Right lobe of liver (tissue), 6 donors: ENCODE results near the gene MAST1. TPM values are rescaled to one million over a fixed set of nuclear protein-coding genes. Genes with fewer than 3 reads are reported as not detected.
"Not testable (repeated sequence)": the region's sequence is repeated elsewhere in the genome, so short reads cannot be mapped to it uniquely, and the experiment has no call there.

Experiments used
- ATAC-seq, 4 donors: fragments of 200-7000 bp; cut with Tn5 transposase; one replicate each; pipeline ENCODE4 v1.9.1; 2020; ENCODE audit warnings: mild to moderate bottlenecking in 4 of 4, moderate library complexity in 4 of 4
- DNase-seq, 3 donors: peaks; one replicate each; pipeline ENCODE4 v3.0.0-alpha.2; 2020
- H3K27ac ChIP-seq, 3 donors: fragments of 200-600 bp; one replicate each; pipeline ENCODE4 v1.8.0; 2022
- H3K27me3 ChIP-seq, 2 donors: fragments of 200-600 bp; one replicate each; pipeline ENCODE4 v1.8.0; 2022
- H3K36me3 ChIP-seq, 4 donors: fragments of 200-600 bp; sonication (generic) in 1 of 4; one replicate each; pipeline versions ENCODE4 v1.5.1 to v1.8.0; 2017 to 2022; ENCODE audit warnings: control low read depth in 1 of 4
- H3K4me1 ChIP-seq, 4 donors: fragments of 200-600 bp; sonication (generic) in 1 of 4; one replicate each; pipeline versions ENCODE4 v1.5.1 to v1.8.0; 2017 to 2022; ENCODE audit warnings: control low read depth in 1 of 4
- H3K4me3 ChIP-seq, 3 donors: fragments of 200-600 bp; one replicate each; pipeline ENCODE4 v1.8.0; 2022
- H3K9me3 ChIP-seq, 4 donors: fragments of 200-600 bp; sonication (generic) in 1 of 4; one replicate each; pipeline versions ENCODE4 v1.5.1 to v1.8.0; 2017 to 2022; ENCODE audit warnings: control low read depth in 1 of 4
- POLR2A ChIP-seq: fragments of 450-650 bp; IDR thresholded peaks from one replicate; pipeline ENCODE4 v1.6.1; 2017; ENCODE audit warnings: antibody characterized with exemption, mild to moderate bottlenecking
- WGBS: methylation state at CpG from one replicate; pipeline ENCODE4 v1.1.6; 2018; ENCODE audit warnings: low coverage, low lambda C conversion rate; ENCODE audit not compliant: insufficient coverage; ENCODE audit errors: missing lambda C conversion rate; 5-methylcytosine and 5-hydroxymethylcytosine counted together
- intact Hi-C, 2 donors: fragments of 100-400 bp; cut with DNase I; formaldehyde crosslinking; loops; one replicate each; pipeline versions ENCODE4 v1.11.2 to v1.14.1; 2022
- total RNA-seq, 6 experiments: library from RNA; depleted of rRNA in 2 of 6; stranded (reverse); fragments of >200 nt in 2 of 6; fragmentation: NEBNext Ultra II Directional in 3 of 6; extraction: Animal tissue kit (Norgen Biotek cat#: 25700) in 3 of 6; gene quantifications; one replicate each; pipeline versions ENCODE4 v1.1.0 to v1.2.4, GENCODE V29; 2016 to 2023
- TF ChIP-seq, protein P1 (sequence below), 4 donors: fragments of 200-600 bp in 3 of 4; fragments of 450-650 bp in 1 of 4; IDR thresholded peaks; one replicate each; pipeline versions ENCODE4 v1.5.1 to v1.8.0; 2016 to 2022; ENCODE audit warnings: antibody characterized with exemption in 4 of 4, mild to moderate bottlenecking in 2 of 4
- donor health status: DM: no; HTN: yes; CAD: no.
- donor health status: DM: no; HTN: no; CAD: no.
- donor health status: DM: no; HTN: no; CAD: no.
- donor health status: DM: no; HTN: yes; CAD: no.
- donor health status: DM: no; HTN: yes; CAD: no.

MAST1 gene
- total RNA-seq, 6 experiments from 2014 or later: 0.06 to 0.49 (median 0.34) TPM; not detected in 2

DNA sequence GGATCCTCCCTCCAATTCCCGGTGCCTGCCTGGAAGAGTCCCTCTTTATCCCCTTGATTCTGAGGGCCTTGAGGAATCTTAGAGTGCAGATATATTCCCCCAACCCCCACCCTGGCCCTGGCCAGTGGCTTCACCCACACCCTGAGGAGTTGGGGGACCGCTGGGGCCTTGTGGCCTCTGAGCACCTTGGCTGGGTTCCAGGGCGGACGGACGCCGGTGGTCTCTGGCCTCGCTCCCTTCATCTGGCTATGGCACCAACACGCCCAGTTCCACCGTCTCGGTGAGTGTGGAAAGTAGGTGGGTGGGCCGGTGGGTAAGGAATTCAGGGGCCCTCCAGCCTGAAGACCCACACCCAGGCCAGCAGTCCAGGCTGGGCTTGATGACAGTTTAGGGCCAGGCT is 5.0 kb downstream of the MAST1 start:
- DNase-seq (no peak), ATAC-seq (no peak)
- Histone ChIP-seq H3K9me3 (no peaks in the 10 kb centered on the region), H3K27ac (no peak overlapping the region), H3K4me1 (peaks cover 0 to 7% (median 0%) of the 10 kb centered on the region in 4 donors), H3K27me3 (peaks cover 0 to 12% of the 10 kb centered on the region in 2 donors), H3K36me3 (no peaks in the 10 kb centered on the region), H3K4me3 (no peak overlapping the region)
- TF ChIP-seq, protein P1, sequence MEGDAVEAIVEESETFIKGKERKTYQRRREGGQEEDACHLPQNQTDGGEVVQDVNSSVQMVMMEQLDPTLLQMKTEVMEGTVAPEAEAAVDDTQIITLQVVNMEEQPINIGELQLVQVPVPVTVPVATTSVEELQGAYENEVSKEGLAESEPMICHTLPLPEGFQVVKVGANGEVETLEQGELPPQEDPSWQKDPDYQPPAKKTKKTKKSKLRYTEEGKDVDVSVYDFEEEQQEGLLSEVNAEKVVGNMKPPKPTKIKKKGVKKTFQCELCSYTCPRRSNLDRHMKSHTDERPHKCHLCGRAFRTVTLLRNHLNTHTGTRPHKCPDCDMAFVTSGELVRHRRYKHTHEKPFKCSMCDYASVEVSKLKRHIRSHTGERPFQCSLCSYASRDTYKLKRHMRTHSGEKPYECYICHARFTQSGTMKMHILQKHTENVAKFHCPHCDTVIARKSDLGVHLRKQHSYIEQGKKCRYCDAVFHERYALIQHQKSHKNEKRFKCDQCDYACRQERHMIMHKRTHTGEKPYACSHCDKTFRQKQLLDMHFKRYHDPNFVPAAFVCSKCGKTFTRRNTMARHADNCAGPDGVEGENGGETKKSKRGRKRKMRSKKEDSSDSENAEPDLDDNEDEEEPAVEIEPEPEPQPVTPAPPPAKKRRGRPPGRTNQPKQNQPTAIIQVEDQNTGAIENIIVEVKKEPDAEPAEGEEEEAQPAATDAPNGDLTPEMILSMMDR (IDR thresholded peaks at IDR 0.05): no peak
- no peak for TF ChIP-seq POLR2A
- intact Hi-C loops: loop anchor here (10.0 kb wide), 2 partner anchors 79 to 279 kb away; no protein-coding TSS in a partner anchor
- WGBS: 46% methylated on average over 5 of the region's 11 CpGs

DNA sequence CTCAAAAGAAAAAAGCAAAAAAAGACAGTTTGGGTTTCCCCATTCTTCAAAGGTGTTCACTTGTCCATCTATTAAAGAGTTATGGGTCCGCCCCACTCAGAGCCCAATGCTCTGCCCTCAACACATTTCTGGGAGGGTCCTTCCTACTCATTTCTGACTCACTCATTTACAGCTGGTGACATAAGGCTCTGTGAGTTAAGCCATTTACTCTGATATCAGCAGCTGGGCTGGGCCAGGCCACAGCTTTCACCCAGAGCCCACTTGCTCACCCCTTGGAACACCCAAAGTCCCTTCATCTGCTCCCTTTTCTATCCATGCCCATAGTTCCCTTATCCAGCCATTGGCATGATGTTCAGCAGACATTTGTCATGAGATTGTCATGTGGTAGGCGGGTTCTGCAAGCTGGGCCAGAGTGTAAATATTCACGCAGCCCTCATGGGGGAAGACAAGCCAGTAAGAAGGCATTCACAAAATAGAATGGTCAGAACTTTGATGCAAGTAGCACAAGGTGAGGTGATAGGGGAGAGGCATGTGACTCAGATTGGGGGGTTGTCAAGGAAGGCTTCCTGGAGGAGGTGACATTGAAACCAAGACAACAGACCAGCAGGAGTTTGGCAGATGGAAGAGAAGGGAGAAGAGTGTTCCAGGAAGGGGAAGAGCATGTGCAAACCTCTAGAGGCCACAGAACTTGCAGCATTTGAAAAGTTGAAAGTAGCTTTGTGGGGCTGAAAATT is 5.9 kb downstream of the MAST1 start:
- H3K27me3 ChIP-seq: peaks cover 0 to 12% of the 10 kb centered on the region in 2 donors
- intact Hi-C loops: loop anchor here (10.0 kb wide), 2 partner anchors 79 to 279 kb away; no protein-coding TSS in a partner anchor
- no peak overlapping the region for H3K27ac ChIP-seq
- H3K4me3 ChIP-seq: no peak overlapping the region
- WGBS: 76% methylated on average over 3 of the region's 3 CpGs
- DNase-seq (no peak), ATAC-seq (no peak)
- no peaks in the 10 kb centered on the region for H3K36me3 ChIP-seq
- TF ChIP-seq, protein P1 (IDR thresholded peaks at IDR 0.05): no peak
- TF ChIP-seq POLR2A: no peak
- no peaks in the 10 kb centered on the region for H3K9me3 ChIP-seq
- peaks cover 0 to 7% (median 0%) of the 10 kb centered on the region in 4 donors for H3K4me1 ChIP-seq

DNA sequence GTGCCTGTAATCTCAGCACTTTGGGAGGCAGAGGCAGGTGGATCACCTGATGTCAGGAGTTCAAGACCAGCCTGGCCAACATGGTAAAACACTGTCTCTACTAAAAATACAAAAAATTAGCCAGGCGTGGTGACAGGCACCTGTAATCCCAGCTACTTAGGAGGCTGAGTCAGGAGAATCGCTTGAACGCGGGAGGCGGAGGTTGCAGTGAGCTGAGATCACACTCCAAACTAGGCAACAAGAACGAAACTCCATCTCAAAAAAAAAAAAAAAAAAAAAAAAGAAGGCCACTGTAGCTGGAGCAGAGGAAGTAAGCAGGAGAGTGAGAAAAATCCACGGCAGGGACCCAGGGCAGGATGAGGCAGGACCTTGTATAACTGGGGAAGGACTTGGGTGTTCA is 8.3 kb downstream of the MAST1 start:
- intact Hi-C loops: loop anchor here (10.0 kb wide), 2 partner anchors 82 to 282 kb away; no protein-coding TSS in a partner anchor
- H3K27me3 ChIP-seq, H3K27ac ChIP-seq, H3K4me3 ChIP-seq, H3K4me1 ChIP-seq, ATAC-seq, H3K9me3 ChIP-seq, H3K36me3 ChIP-seq, DNase-seq: not testable (repeated sequence)
- 36% methylated on average over 2 of the region's 7 CpGs for WGBS

DNA sequence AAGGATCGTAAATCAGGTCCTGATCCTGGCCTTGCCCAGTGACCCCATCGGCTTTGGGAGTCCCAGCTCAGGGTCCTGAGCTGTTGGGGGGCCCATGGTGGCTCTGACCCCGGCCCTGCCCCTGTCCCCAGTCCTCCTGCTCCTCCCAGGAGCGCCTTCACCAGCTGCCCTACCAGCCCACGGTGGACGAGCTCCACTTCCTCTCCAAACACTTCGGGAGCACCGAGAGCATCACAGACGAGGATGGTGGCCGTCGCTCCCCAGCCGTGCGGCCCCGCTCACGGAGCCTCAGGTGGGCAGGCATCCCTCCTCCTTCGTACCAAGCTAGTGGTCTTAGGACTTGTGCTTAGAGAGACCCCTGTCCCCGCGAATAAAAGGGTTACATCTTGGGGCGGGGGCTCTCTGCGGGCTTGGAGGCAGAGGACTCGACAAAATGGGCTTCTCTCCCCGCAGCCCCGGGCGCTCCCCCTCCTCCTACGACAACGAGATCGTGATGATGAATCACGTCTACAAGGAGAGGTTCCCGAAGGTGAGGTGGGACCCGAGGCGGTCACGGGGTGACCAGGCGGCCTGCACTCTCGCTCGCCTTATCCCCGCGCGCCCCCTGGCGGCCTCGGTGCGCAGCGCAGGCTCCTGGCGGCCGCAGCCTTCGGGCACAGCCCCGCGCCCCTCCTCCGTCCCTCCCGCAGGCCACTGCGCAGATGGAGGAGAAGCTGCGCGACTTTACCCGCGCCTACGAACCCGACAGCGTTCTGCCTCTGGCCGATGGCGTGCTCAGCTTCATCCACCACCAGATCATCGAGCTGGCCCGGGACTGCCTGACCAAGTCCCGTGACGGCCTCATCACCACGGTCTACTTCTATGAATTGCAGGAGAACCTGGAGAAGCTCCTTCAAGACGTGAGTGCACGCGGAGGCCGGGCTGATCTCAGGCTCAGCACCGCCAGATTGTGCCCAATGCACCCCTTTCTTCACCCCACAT is 9.1 kb downstream of the MAST1 start:
- 2% methylated on average over 33 of the region's 69 CpGs for WGBS

More for the DNA sequence above, 9.1 kb downstream of the MAST1 start:
- peak; percentile 83 to 85 (median 84) for DNase-seq
- TF ChIP-seq POLR2A: no peak
- TF ChIP-seq, protein P1 (IDR thresholded peaks at IDR 0.05): peak; percentile 97 to 100 (median 99)
- no peak overlapping the region for H3K4me3 ChIP-seq
- H3K36me3 ChIP-seq: no peaks in the 10 kb centered on the region
- ATAC-seq: peak; percentile 97 to 100 (median 99)
- peaks cover 0 to 7% (median 0%) of the 10 kb centered on the region in 4 donors for H3K4me1 ChIP-seq
- H3K27ac ChIP-seq: no peak overlapping the region
- intact Hi-C loops: loop anchor here (10.0 kb wide), 2 partner anchors 83 to 283 kb away; no protein-coding TSS in a partner anchor
- H3K27me3 ChIP-seq: no peaks in the 10 kb centered on the region
- no peaks in the 10 kb centered on the region for H3K9me3 ChIP-seq
